Astrocyte of the cerebellum (primary cell): Measurements from ENCODE around the gene NUP188.

Experiments used
- DNase-seq: peaks from one replicate; pipeline ENCODE4 v3.0.0-alpha.2; 2011; ENCODE audit warnings: low read depth
- H3K4me3 ChIP-seq: 2 replicates; pipeline ENCODE4 v1.5.1; 2011; ENCODE audit warnings: mild to moderate bottlenecking, low read depth, low read length, moderate library complexity
- in situ Hi-C: cut with HindIII; loops from 2 replicates; pipeline ENCODE4 v1.10.0; 2017; ENCODE audit warnings: low sequenced_read_pairs
- TF ChIP-seq, protein P1 (sequence below): IDR thresholded peaks from 2 replicates; pipeline ENCODE4 v1.5.1; 2012; ENCODE audit warnings: low read length, low read depth, moderate library complexity, mild to moderate bottlenecking; ENCODE audit errors: missing control alignments

NUP188 gene

GRCh38 chr9:128901822-128902221, 45.7 kb upstream of the NUP188 start:
- TF ChIP-seq, protein P1, sequence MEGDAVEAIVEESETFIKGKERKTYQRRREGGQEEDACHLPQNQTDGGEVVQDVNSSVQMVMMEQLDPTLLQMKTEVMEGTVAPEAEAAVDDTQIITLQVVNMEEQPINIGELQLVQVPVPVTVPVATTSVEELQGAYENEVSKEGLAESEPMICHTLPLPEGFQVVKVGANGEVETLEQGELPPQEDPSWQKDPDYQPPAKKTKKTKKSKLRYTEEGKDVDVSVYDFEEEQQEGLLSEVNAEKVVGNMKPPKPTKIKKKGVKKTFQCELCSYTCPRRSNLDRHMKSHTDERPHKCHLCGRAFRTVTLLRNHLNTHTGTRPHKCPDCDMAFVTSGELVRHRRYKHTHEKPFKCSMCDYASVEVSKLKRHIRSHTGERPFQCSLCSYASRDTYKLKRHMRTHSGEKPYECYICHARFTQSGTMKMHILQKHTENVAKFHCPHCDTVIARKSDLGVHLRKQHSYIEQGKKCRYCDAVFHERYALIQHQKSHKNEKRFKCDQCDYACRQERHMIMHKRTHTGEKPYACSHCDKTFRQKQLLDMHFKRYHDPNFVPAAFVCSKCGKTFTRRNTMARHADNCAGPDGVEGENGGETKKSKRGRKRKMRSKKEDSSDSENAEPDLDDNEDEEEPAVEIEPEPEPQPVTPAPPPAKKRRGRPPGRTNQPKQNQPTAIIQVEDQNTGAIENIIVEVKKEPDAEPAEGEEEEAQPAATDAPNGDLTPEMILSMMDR: no peak
- in situ Hi-C loops: no loop called here
- no peak for DNase-seq
- no peak overlapping the region for H3K4me3 ChIP-seq

DNA sequence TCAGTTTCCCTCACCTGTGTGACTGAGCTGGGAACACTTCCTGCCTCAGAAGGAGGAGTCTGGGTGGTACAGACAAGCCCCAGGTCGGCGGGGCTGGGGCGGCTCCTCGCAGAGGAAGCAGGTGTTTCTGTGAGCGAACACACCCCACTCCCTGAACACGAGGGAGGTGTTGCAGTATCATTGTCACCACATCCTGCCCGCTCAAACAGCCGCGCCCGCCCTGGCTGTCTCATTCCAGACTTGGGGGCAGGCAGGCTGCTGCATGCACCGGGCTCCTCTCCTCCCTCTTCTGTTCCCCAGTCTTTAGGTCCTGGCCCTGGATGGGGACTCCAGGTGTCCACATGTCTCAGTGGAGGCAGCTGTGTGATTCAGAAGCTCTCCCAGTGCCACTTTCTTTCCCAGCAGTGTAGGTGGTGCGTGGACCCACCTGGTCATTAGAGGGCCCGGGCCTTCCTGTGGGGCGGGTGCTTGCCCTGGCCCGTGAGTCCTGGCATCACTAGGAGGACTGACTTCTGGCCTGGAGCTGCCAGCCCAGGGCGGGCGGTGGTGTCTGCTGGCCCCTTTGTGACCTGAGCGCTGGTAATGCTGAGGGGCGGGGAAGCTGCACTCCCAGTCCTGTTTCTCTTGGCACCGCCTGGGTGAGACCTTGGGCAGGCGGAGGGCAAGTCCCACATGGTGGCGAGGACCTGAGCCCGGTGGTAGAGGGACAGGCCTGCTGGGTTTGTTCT, 45.0 kb upstream of the NUP188 start:
- H3K4me3 ChIP-seq: no peak overlapping the region
- in situ Hi-C loops: no loop called here
- TF ChIP-seq, protein P1: no peak
- DNase-seq: no peak

- TF ChIP-seq, protein P1: no peak
- no peak for DNase-seq
- in situ Hi-C loops: no loop called here
- H3K4me3 ChIP-seq: no peak overlapping the region
Measured at GRCh38 chr9:128903079-128903461, 44.4 kb upstream of the NUP188 start.

- H3K4me3 ChIP-seq: no peak overlapping the region
- TF ChIP-seq, protein P1: no peak
- in situ Hi-C loops: no loop called here
- no peak for DNase-seq
Measured at GRCh38 chr9:128903871-128904620, 43.5 kb upstream of the NUP188 start.

- DNase-seq: no peak
- no peak overlapping the region for H3K4me3 ChIP-seq
- TF ChIP-seq, protein P1: no peak
- in situ Hi-C loops: no loop called here
Measured at GRCh38 chr9:128905964-128906363, 41.5 kb upstream of the NUP188 start.

GRCh38 chr9:128906741-128907140, 40.8 kb upstream of the NUP188 start:
- in situ Hi-C loops: no loop called here
- no peak for DNase-seq
- H3K4me3 ChIP-seq: no peak overlapping the region
- TF ChIP-seq, protein P1: no peak
